Transverse colon (tissue), 4 donors: ENCODE data around the gene PZP. TPM values are rescaled to one million over a fixed set of nuclear protein-coding genes. Genes with fewer than 3 reads are reported as not detected.
"Not testable (repeated sequence)": the region's sequence is repeated elsewhere in the genome, so short reads cannot be mapped to it uniquely, and the experiment has no call there.

Experiments
- DNase-seq: peaks from one replicate; pipeline ENCODE4 v3.0.0-alpha.2; 2019
- H3K27ac ChIP-seq, 4 donors: fragments of 200-600 bp; sonication (generic); 2 replicates each; pipeline ENCODE4 v1.5.1; 2016 to 2018; ENCODE audit warnings: inconsistent platforms in 4 of 4
- H3K27me3 ChIP-seq: fragments of 200-600 bp; sonication (generic); 2 replicates; pipeline ENCODE4 v1.5.1; 2017; ENCODE audit warnings: inconsistent platforms
- H3K36me3 ChIP-seq, 4 donors: fragments of 200-600 bp; sonication (generic); 2 replicates each; pipeline ENCODE4 v1.5.1; 2017 to 2019; ENCODE audit warnings: inconsistent platforms in 4 of 4
- H3K4me1 ChIP-seq, 4 donors: fragments of 200-600 bp; sonication (generic); 2 replicates each; pipeline ENCODE4 v1.5.1; 2017 to 2020; ENCODE audit warnings: inconsistent platforms in 4 of 4
- H3K4me3 ChIP-seq, 4 donors: fragments of 200-600 bp; sonication (generic); 1 replicate in 1 of 4; 2 replicates in 3 of 4; pipeline versions ENCODE4 v1.5.1 to v1.6.1; 2017 to 2019; ENCODE audit warnings: inconsistent platforms in 4 of 4
- H3K9me3 ChIP-seq, 2 donors: fragments of 200-600 bp; sonication (generic); 2 replicates each; pipeline ENCODE4 v1.5.1; 2017 to 2019; ENCODE audit warnings: inconsistent platforms in 2 of 2
- EP300 ChIP-seq: sonication (generic); formaldehyde crosslinking; IDR thresholded peaks from one replicate; pipeline ENCODE4 v1.6.1; 2017; ENCODE audit warnings: antibody characterized with exemption, low read depth
- POLR2A ChIP-seq: fragments of 450-650 bp; IDR thresholded peaks from one replicate; pipeline ENCODE4 v1.6.1; 2016; ENCODE audit warnings: antibody characterized with exemption, mild to moderate bottlenecking, moderate library complexity
- POLR2AphosphoS5 ChIP-seq, 3 donors: sonication (generic); formaldehyde crosslinking; IDR thresholded peaks; one replicate each; pipeline ENCODE4 v1.6.1; 2016; ENCODE audit warnings: antibody characterized with exemption in 3 of 3
- WGBS, 2 donors: methylation state at CpG; one replicate each; pipeline ENCODE4 v1.1.5; 2018; ENCODE audit warnings: low coverage in 1 of 2; 5-methylcytosine and 5-hydroxymethylcytosine counted together
- in situ Hi-C, 4 donors: fragments of 200-750 bp; cut with MboI; loops; one replicate each; pipeline versions ENCODE4 v1.15.0 to v1.15.1; 2017; ENCODE audit warnings: low sequenced_read_pairs in 3 of 4, low pct_ligation_motif_present in 1 of 4, low pct_unique_long_range_greater_than_20kb in 1 of 4
- intact Hi-C: fragments of 100-400 bp; cut with DNase I; formaldehyde crosslinking; loops from one replicate; pipeline ENCODE4 v1.15.1; 2023; ENCODE audit warnings: low total_unique reads
- total RNA-seq, 4 donors: library from RNA; depleted of rRNA; stranded (reverse); fragments of >200 nt; gene quantifications; one replicate each; pipeline ENCODE4 v1.1.0, GENCODE V29; 2016
- TF ChIP-seq, protein P1 (sequence below), 5 experiments: fragments of 200-600 bp in 3 of 5; fragments of 450-650 bp in 2 of 5; sonication (generic) in 3 of 5; IDR thresholded peaks; 1 replicate in 2 of 5; 2 replicates in 3 of 5; pipeline ENCODE4 v1.5.1; 2016 to 2017; ENCODE audit warnings: antibody characterized with exemption in 5 of 5, inconsistent platforms in 3 of 5, mild to moderate bottlenecking in 2 of 5, moderate library complexity in 1 of 5

PZP gene
- total RNA-seq, 4 donors from 2014 or later, result not detected

DNA sequence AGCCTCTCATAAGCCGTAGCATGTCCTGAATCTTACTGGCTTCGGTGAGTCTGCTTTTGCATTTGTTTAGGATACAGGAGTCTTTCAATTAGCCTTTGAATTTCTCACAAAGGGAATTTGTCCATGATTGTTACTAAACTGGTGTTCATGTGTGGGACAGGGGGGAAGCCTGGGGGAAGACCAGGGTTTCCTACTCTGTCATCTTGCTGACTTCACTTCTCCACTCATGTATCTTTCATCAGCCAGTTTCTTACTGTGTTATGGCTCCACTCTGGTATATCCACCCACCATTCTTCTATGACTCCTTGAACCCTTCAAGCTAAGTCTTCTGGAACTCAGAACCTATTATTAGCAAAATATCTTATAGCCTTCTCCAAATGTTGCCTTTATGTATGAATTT, 60.7 kb downstream of the PZP start:
- TF ChIP-seq POLR2AphosphoS5 (IDR thresholded peaks at IDR 0.05) (no peak), POLR2A (no peak), EP300 (no peak)
- TF ChIP-seq, protein P1, sequence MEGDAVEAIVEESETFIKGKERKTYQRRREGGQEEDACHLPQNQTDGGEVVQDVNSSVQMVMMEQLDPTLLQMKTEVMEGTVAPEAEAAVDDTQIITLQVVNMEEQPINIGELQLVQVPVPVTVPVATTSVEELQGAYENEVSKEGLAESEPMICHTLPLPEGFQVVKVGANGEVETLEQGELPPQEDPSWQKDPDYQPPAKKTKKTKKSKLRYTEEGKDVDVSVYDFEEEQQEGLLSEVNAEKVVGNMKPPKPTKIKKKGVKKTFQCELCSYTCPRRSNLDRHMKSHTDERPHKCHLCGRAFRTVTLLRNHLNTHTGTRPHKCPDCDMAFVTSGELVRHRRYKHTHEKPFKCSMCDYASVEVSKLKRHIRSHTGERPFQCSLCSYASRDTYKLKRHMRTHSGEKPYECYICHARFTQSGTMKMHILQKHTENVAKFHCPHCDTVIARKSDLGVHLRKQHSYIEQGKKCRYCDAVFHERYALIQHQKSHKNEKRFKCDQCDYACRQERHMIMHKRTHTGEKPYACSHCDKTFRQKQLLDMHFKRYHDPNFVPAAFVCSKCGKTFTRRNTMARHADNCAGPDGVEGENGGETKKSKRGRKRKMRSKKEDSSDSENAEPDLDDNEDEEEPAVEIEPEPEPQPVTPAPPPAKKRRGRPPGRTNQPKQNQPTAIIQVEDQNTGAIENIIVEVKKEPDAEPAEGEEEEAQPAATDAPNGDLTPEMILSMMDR (IDR thresholded peaks at IDR 0.05), result no peak
- DNase-seq, result no peak
- H3K9me3 ChIP-seq, result peaks cover 0 to 3% of the 10 kb centered on the region in 2 donors
- intact Hi-C loops, result loop anchor here (5.0 kb wide), 1 partner anchor 890 kb away; no protein-coding TSS in a partner anchor
- no peaks in the 10 kb centered on the region for H3K36me3 ChIP-seq
- WGBS, 2 donors, result 68 to 90% methylated on average over 2 of the region's 2 CpGs
- H3K4me3 ChIP-seq, result no peak overlapping the region
- in situ Hi-C loops, result no loop called here
- H3K27me3 ChIP-seq, result no peaks in the 10 kb centered on the region
- no peaks in the 10 kb centered on the region for H3K4me1 ChIP-seq
- H3K27ac ChIP-seq, result no peak overlapping the region

DNA sequence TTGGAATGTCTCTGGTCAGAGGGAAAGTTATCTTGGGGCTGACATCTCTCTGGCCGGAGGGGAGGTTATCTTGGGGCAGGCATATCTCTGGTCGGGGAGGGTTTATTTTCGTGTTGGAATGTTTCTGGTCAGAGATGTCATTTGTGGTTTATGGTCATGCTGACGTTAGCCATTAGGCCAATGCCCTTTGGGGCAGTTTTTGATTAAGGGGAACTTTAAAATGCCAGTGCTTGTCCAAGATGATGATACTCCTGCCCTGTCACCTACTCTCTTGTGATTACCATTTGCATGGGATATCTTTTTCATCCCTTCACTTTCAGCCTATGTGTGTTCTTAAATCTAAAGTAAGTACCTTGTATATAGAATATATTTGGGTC, 63.5 kb downstream of the PZP start:
- WGBS, 2 donors, result 68% methylated on average over 3 to 4 of the region's 4 CpGs
- no peak overlapping the region for H3K27ac ChIP-seq
- DNase-seq, result no peak
- H3K9me3 ChIP-seq, result peaks cover 0 to 3% of the 10 kb centered on the region in 2 donors
- intact Hi-C loops (loop anchor here (5.0 kb wide), 1 partner anchor 893 kb away; no protein-coding TSS in a partner anchor), in situ Hi-C loops (no loop called here)
- no peak for TF ChIP-seq POLR2AphosphoS5 (IDR thresholded peaks at IDR 0.05)
- TF ChIP-seq, protein P1 (IDR thresholded peaks at IDR 0.05), result no peak
- TF ChIP-seq POLR2A, result no peak
- no peak for TF ChIP-seq EP300
- H3K36me3 ChIP-seq, result no peaks in the 10 kb centered on the region
- no peak overlapping the region for H3K4me3 ChIP-seq
- no peaks in the 10 kb centered on the region for H3K27me3 ChIP-seq
- no peaks in the 10 kb centered on the region for H3K4me1 ChIP-seq

DNA sequence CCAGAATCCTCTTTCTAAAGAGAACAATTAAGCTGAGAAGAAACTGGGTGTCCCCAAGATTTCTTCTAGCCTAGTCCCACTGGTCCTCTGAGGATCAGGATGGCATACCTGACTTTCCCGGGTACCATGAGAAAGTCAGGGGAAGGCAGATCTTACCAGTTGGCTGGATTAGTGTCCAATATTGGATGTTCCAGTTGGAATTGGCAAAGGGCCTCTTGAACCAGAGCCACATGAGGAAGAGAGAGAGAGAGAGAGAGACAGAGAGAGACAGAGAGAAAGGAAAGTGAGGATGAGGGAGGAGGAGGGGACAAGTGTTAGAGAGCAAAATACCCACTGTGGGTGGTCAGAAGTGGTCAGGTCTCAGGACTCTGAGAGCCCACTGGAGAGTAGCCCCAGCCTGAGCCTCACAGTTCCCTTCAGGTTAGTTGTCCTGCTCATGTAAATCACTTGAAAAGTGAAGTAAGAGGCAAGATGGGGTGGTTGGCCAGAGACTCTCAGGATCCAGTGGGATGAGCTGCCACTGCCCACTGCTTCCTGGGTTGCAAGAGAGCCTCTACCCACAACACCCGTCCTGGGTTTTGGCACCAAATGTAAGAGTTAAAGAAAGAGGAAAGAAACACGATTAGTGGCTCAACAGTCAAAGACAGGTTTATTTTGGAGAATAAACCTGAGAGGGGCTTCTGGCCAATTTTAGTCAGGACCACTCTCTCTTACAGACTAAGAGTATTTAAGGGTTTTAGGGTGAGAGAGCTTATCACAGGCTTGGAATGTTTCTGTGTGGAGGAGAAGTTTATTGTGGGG, 64.1 kb downstream of the PZP start:
- intact Hi-C loops, result no loop called here
- 88 to 90% methylated on average over 3 of the region's 3 CpGs for WGBS, 2 donors

DNA sequence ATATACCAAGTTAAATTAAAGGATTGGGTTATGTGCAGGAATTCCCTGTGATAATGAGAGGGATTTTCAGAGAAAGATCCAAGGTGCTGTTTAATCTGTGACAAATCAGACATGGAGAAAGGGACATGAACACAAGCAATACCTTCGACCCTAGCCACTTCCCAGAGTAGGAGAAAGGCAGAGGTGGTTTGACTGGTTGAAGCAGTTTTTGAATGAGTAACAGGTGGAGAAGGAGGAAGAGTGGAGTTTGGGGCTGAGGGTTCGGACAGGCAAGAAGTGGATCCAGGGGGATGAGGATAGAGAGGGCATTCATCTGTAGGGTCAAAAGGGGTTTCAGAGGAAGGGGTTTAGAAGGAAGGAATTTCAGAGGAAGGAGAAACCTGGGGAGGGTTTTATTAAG, 65.1 kb downstream of the PZP start:
- 55 to 59% methylated on average over 2 of the region's 2 CpGs for WGBS, 2 donors
- H3K4me1 ChIP-seq, result no peaks in the 10 kb centered on the region
- no peaks in the 10 kb centered on the region for H3K27me3 ChIP-seq
- H3K9me3 ChIP-seq, result peaks cover 0 to 3% of the 10 kb centered on the region in 2 donors
- no peak for TF ChIP-seq POLR2A
- no peak for TF ChIP-seq POLR2AphosphoS5 (IDR thresholded peaks at IDR 0.05)
- no peak for TF ChIP-seq EP300
- TF ChIP-seq, protein P1 (IDR thresholded peaks at IDR 0.05), result no peak
- H3K27ac ChIP-seq, result no peak overlapping the region
- intact Hi-C loops, result no loop called here
- H3K36me3 ChIP-seq, result no peaks in the 10 kb centered on the region
- no peak overlapping the region for H3K4me3 ChIP-seq
- in situ Hi-C loops, result no loop called here
- no peak for DNase-seq

More for the DNA sequence above, 64.1 kb downstream of the PZP start:
- TF ChIP-seq POLR2A, result no peak
- no peak overlapping the region for H3K27ac ChIP-seq
- H3K9me3 ChIP-seq, result peaks cover 0 to 3% of the 10 kb centered on the region in 2 donors
- in situ Hi-C loops, result no loop called here
- H3K36me3 ChIP-seq, result no peaks in the 10 kb centered on the region
- no peak for DNase-seq
- H3K27me3 ChIP-seq, result no peaks in the 10 kb centered on the region
- H3K4me3 ChIP-seq, result no peak overlapping the region
- H3K4me1 ChIP-seq, result no peaks in the 10 kb centered on the region

DNA sequence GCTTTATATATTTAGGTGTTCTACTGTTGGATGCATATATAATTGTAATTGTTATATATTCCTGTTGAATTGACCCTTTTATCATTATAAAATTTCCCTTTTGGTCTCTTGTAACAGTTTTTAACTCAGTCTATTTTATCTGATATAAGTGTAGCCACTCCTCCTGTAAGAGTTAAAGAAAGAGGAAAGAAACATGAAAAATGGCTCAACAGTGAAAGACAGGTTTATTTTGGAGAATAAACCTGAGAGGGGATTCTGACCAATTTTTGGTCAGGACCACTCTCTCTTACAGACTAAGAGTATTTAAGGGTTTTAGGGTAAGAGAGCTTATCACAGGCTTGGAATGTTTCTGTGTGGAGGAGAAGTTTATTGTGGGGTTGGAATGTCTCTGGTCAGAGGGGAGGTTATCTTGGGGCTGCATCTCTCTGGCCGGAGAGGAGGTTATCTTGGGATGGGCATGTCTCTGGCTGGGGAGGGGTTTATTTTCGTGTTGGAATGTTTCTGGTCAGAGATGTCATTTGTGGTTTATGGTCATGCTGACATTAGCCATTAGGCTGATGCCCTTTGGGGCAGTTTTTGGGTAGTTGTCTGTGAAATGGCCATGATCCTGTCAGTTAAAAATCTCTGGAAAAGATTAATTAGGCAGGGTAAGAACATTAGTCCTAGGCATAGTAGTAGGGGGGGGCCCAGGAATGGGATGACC, 68.5 kb downstream of the PZP start:
- DNase-seq, H3K9me3 ChIP-seq, H3K36me3 ChIP-seq, H3K27ac ChIP-seq, H3K4me3 ChIP-seq, in situ Hi-C loops, H3K27me3 ChIP-seq, H3K4me1 ChIP-seq, intact Hi-C loops: not testable (repeated sequence)
- 40 to 42% methylated on average over 1 to 2 of the region's 2 CpGs for WGBS, 2 donors
